ENCODE measurements around the gene BLVRA. TPM values are rescaled to one million over a fixed set of nuclear protein-coding genes. Genes with fewer than 3 reads are reported as not detected.
"Not testable (repeated sequence)": the region's sequence is repeated elsewhere in the genome, so short reads cannot be mapped to it uniquely, and the experiment has no call there.

BLVRA gene
- total RNA-seq, 6 experiments from 2014 or later: 3.1 to 14.7 (median 5.6) TPM

DNA sequence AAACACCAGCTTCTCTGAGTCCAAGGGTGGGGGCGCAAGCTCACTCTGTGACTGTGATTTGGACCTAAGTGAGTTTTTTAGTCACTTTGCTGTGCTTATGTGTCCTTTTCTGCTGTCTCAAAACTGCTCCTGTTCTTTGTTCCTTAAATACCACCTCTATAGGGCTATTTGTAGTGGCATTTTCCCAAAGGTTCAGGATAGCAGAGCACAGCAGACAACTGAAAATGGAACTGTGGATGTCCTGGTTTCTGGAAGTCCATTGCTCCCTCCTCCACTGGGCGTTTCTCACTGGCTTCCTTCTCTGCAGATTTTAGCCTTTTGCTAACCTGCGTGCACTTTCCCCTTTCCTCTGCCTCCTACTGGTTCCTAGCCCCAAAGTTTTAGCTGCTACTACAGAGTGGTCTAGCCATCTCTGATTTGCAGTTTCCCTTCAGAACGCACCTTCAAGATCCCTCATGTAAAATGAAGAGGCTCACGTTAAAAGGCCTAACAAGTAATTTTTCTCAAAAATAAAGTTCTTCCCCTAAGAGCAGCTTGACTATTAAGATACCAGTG, 25.6 kb downstream of the BLVRA start:
- Histone ChIP-seq H3K27me3 (no peaks in the 10 kb centered on the region), H3K36me3 (peaks cover 0 to 3% (median 0%) of the 10 kb centered on the region in 4 donors), H3K4me3 (no peak overlapping the region), H3K27ac (no peak overlapping the region), H3K9me3 (no peaks in the 10 kb centered on the region), H3K4me1 (peaks cover 0 to 3% (median 0%) of the 10 kb centered on the region in 4 donors)
- no peak for TF ChIP-seq POLR2A (IDR thresholded peaks at IDR 0.05)
- TF ChIP-seq, protein P1, sequence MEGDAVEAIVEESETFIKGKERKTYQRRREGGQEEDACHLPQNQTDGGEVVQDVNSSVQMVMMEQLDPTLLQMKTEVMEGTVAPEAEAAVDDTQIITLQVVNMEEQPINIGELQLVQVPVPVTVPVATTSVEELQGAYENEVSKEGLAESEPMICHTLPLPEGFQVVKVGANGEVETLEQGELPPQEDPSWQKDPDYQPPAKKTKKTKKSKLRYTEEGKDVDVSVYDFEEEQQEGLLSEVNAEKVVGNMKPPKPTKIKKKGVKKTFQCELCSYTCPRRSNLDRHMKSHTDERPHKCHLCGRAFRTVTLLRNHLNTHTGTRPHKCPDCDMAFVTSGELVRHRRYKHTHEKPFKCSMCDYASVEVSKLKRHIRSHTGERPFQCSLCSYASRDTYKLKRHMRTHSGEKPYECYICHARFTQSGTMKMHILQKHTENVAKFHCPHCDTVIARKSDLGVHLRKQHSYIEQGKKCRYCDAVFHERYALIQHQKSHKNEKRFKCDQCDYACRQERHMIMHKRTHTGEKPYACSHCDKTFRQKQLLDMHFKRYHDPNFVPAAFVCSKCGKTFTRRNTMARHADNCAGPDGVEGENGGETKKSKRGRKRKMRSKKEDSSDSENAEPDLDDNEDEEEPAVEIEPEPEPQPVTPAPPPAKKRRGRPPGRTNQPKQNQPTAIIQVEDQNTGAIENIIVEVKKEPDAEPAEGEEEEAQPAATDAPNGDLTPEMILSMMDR (IDR thresholded peaks at IDR 0.05): no peak
- intact Hi-C loops (cut with DNase I): no loop called here
- 75% methylated on average over 5 of the region's 5 CpGs for WGBS (ENCODE audit: insufficient coverage, low coverage, low lambda C conversion rate, missing lambda C conversion rate)
- DNase-seq: no peak
- peak in 1 of 4 donors; percentile 16 for ATAC-seq

DNA sequence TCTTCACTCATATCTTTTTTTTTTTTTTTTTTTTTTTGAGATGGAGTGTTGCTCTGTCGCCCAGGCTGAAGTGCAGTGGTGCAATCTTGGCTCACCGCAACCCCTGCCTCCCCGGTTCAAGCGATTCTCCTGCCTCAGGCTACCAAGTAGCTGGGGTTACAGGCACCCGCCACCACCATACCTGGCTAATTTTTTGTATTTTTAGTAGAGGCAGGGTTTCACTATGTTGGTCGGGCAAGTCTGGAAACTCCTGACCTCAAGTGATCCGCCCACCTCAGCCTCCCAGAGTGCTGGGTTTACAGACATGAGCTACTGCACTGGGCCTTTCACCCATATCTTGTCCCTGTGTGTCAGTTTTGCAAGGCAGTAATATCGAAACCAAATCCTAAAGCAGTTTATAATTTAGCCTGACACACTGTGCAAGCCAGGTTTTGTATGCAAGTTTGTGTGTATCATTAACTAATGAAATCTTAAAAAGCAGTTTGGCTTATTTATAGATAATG, 26.2 kb downstream of the BLVRA start:
- H3K27me3 ChIP-seq; H3K4me1 ChIP-seq; intact Hi-C loops (cut with DNase I); H3K27ac ChIP-seq; H3K36me3 ChIP-seq; H3K9me3 ChIP-seq; DNase-seq; H3K4me3 ChIP-seq: not testable (repeated sequence)
- WGBS (ENCODE audit: insufficient coverage, low coverage, low lambda C conversion rate, missing lambda C conversion rate): 58% methylated on average over 2 of the region's 8 CpGs
- ATAC-seq: peak in 2 of 4 donors; percentile 50 to 55

DNA sequence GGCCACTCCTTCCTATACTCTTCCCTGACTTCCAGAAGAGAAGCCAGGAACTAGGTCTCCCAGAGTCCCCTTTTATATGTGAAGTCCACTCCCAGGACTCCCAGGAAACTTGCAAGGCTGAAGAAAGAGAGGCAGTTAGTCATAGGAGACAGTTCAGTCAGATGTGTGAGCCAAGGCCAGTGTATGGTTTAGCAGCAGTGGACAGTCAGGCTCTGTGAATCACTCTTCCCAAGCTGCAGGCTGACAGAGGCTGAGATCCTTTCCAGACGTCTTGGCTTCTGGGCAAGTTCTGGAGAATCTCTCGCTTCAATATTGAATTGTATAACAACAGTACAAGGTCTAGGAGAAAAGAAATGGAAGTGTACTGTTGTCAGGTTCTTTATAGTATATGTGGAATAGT, 26.9 kb downstream of the BLVRA start:
- ATAC-seq (peak; percentile 16 to 51 (median 32)), DNase-seq (no peak)
- Histone ChIP-seq H3K9me3 (no peaks in the 10 kb centered on the region), H3K27ac (no peak overlapping the region), H3K27me3 (no peaks in the 10 kb centered on the region), H3K4me3 (no peak overlapping the region), H3K4me1 (peaks cover 0 to 3% (median 0%) of the 10 kb centered on the region in 4 donors), H3K36me3 (peaks cover 0 to 3% (median 0%) of the 10 kb centered on the region in 4 donors)
- intact Hi-C loops (cut with DNase I): no loop called here
- 56% methylated on average over 2 of the region's 2 CpGs for WGBS (ENCODE audit: insufficient coverage, low coverage, low lambda C conversion rate, missing lambda C conversion rate)
- TF ChIP-seq, protein P1 (IDR thresholded peaks at IDR 0.05): no peak
- TF ChIP-seq POLR2A (IDR thresholded peaks at IDR 0.05): no peak

DNA sequence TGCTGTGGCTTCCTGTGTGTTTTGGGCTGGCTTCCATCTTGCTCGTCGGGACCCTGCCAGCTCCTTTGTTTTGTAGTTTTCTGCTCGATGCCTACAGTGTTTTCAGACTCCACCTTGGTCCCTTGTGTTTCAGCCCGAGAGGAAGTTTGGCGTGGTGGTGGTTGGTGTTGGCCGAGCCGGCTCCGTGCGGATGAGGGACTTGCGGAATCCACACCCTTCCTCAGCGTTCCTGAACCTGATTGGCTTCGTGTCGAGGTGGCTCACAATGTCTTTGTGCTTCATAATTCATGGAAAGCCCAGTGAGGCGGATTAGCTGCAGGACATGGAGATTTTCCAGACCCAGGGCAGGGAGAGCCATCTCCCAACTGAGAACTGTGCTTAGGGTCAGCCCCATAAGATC, 29.3 kb downstream of the BLVRA start:
- Histone ChIP-seq H3K27ac (no peak overlapping the region), H3K36me3 (peaks cover 0 to 3% (median 0%) of the 10 kb centered on the region in 4 donors), H3K9me3 (no peaks in the 10 kb centered on the region), H3K4me1 (no peaks in the 10 kb centered on the region), H3K4me3 (no peak overlapping the region), H3K27me3 (no peaks in the 10 kb centered on the region)
- TF ChIP-seq POLR2A (IDR thresholded peaks at IDR 0.05): no peak
- TF ChIP-seq, protein P1 (IDR thresholded peaks at IDR 0.05): no peak
- intact Hi-C loops (cut with DNase I): no loop called here
- no peak for DNase-seq
- no peak for ATAC-seq
- WGBS (ENCODE audit: insufficient coverage, low coverage, low lambda C conversion rate, missing lambda C conversion rate): 92% methylated on average over 10 of the region's 14 CpGs

DNA sequence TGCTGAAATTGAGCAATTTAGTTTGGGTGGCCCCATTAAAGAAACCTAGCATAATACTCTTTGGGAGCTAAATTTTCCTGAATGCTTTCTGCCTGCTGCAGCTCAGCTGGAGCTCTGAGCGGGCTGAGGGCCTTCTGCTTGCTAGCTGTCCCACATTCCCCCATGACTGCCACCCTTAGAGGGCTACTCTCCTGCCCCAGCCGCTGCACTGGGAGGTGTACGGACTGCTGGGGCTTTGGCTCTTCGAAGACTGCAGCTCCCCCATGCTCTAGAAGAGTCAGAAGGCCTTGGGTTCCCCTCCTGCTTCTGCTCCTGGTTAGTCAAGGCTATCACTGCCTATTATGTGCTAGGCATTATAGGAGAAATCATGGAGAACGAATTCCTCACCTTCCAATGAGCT, 31.5 kb downstream of the BLVRA start:
- WGBS (ENCODE audit: insufficient coverage, low coverage, low lambda C conversion rate, missing lambda C conversion rate): 76% methylated on average over 4 of the region's 5 CpGs
- no peak overlapping the region for H3K27ac ChIP-seq
- TF ChIP-seq POLR2A (IDR thresholded peaks at IDR 0.05): no peak
- TF ChIP-seq, protein P1 (IDR thresholded peaks at IDR 0.05): no peak
- ATAC-seq: no peak
- no peaks in the 10 kb centered on the region for H3K4me1 ChIP-seq
- H3K27me3 ChIP-seq: no peaks in the 10 kb centered on the region
- H3K9me3 ChIP-seq: no peaks in the 10 kb centered on the region
- DNase-seq: no peak
- intact Hi-C loops (cut with DNase I): no loop called here
- H3K4me3 ChIP-seq: no peak overlapping the region
- H3K36me3 ChIP-seq: peaks cover 0 to 3% (median 0%) of the 10 kb centered on the region in 4 donors
